Measurements from ENCODE around the gene FAM149A. TPM values are rescaled to one million over a fixed set of nuclear protein-coding genes. Genes with fewer than 3 reads are reported as not detected.

FAM149A gene
- total RNA-seq, 1 experiment from 2014 or later: 8.9 TPM

GRCh38 chr4:186168750-186169149 lies 64.2 kb downstream of the FAM149A start:
- Histone ChIP-seq H3K9me2 (ENCODE audit: insufficient read depth) (no peaks in the 10 kb centered on the region), H4K20me1 (ENCODE audit: insufficient read depth) (no peaks in the 10 kb centered on the region), H3K36me3 (ENCODE audit: control insufficient read depth in 1 of 2, insufficient read depth in 2 of 2, low read length in 2 of 2) (no peaks in the 10 kb centered on the region), H3K79me2 (ENCODE audit: insufficient read depth, low read length) (no peaks in the 10 kb centered on the region), H3K4me1 (ENCODE audit: control insufficient read depth in 1 of 2, insufficient read depth in 2 of 2, low read length in 2 of 2) (no peaks in the 10 kb centered on the region), H3K4me2 (ENCODE audit: low read length) (no peak overlapping the region), H3K27ac (ENCODE audit: low read depth, low read length) (no peak overlapping the region), H3K27me3 (ENCODE audit: insufficient read depth, low read length) (no peaks in the 10 kb centered on the region), H3K4me3 (replicated peaks in 1 of 2; ENCODE audit: low read depth in 1 of 2, low read length in 2 of 2) (no peak overlapping the region), H2AFZ (ENCODE audit: low read depth, low read length, poor library complexity, severe bottlenecking) (no peak overlapping the region), H3K9me3 (ENCODE audit: control insufficient read depth in 1 of 2, insufficient read depth in 1 of 2, low read depth in 1 of 2, low read length in 2 of 2) (no peaks in the 10 kb centered on the region), H3K9ac (ENCODE audit: low read length) (no peak overlapping the region)
- TF ChIP-seq FOSL1 (IDR thresholded peaks at IDR 0.05; ENCODE audit: low read depth) (no peak), CTCF (IDR thresholded peaks at IDR 0.05 in 2 of 3, conservative IDR thresholded peaks at IDR 0.05 in 1 of 3; ENCODE audit: borderline replicate concordance in 1 of 3, insufficient read depth in 1 of 3, low read depth in 2 of 3, low read length in 2 of 3) (no peak), TCF7L2 (IDR thresholded peaks at IDR 0.05; ENCODE audit: borderline replicate concordance, extremely low read depth, insufficient read depth, insufficient read length) (no peak), POLR2A (IDR thresholded peaks at IDR 0.05; ENCODE audit: borderline replicate concordance, extremely low read depth, insufficient read depth, insufficient read length) (no peak), SP1 (IDR thresholded peaks at IDR 0.05; ENCODE audit: low read depth) (no peak), ZBTB33 (IDR thresholded peaks at IDR 0.05; ENCODE audit: extremely low read depth, insufficient replicate concordance, low read length) (no peak), YY1 (IDR thresholded peaks at IDR 0.05; ENCODE audit: extremely low read depth, insufficient replicate concordance, low read depth, low read length) (no peak), REST (IDR thresholded peaks at IDR 0.05; ENCODE audit: low read depth) (no peak), JUND (IDR thresholded peaks at IDR 0.05) (no peak), SIN3A (IDR thresholded peaks at IDR 0.05; ENCODE audit: low read depth) (no peak), ZNF274 (IDR thresholded peaks at IDR 0.05; ENCODE audit: low read depth, low read length) (no peak), ZFX (IDR thresholded peaks at IDR 0.05) (no peak)
- ChIA-PET RAD21 (ENCODE audit: low non-redundant PET in 1 of 2, low total read pairs in 2 of 2, uncharacterized antibody in 2 of 2, unreplicated experiment in 2 of 2) (no interaction called here), POLR2A (no interaction called here), CTCF (interaction anchor here (0.7 kb wide), 1 partner anchor 8 kb away, joined by 3 read pairs; no protein-coding TSS in a partner anchor)
- no TSS peak for BruUV-seq (replicated peaks)
- ATAC-seq (no peak), DNase-seq (ENCODE audit: low read depth, low spot score) (no peak)
- intact Hi-C loops (cut with micrococcal nuclease): no loop called here

All from HCT116 (cell line).